Breast epithelium (tissue), 3 donors: Measurements from ENCODE around the gene QSOX2.

Source experiments
- POLR2A ChIP-seq: fragments of 450-650 bp; IDR thresholded peaks from one replicate; pipeline ENCODE4 v1.6.1; 2016; ENCODE audit warnings: antibody characterized with exemption, mild to moderate bottlenecking, moderate library complexity
- TF ChIP-seq, protein P1 (sequence below), 3 donors: fragments of 450-650 bp; IDR thresholded peaks; one replicate each; pipeline ENCODE4 v1.5.1; 2016 to 2017; ENCODE audit warnings: antibody characterized with exemption in 3 of 3, mild to moderate bottlenecking in 3 of 3, moderate library complexity in 3 of 3

DNA sequence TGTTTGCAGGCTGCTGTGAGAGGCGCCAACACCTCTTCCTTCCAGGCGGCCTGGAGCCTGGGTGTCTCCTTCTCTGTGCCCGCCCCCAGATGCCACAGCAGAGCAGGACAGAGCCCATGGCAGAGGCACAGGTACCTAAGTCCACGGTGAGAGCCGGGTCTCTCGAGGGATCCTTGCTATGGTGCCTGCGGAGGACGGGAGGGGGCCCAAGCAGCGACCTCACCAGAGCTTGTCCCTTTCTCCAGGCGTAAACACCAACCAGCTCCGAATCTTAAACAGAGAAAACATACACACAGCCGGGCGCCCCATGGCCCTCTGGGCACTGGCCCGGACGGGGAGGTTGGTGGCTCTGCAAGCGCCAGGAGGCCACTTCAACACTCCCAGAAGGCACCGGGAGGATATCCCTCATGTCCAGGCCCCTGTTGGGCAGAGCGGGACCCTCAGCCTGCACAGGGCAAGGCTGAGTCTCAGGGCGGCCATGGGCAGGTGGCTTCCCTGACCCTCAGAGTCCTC, 46.5 kb upstream of the QSOX2 start:
- TF ChIP-seq, protein P1, sequence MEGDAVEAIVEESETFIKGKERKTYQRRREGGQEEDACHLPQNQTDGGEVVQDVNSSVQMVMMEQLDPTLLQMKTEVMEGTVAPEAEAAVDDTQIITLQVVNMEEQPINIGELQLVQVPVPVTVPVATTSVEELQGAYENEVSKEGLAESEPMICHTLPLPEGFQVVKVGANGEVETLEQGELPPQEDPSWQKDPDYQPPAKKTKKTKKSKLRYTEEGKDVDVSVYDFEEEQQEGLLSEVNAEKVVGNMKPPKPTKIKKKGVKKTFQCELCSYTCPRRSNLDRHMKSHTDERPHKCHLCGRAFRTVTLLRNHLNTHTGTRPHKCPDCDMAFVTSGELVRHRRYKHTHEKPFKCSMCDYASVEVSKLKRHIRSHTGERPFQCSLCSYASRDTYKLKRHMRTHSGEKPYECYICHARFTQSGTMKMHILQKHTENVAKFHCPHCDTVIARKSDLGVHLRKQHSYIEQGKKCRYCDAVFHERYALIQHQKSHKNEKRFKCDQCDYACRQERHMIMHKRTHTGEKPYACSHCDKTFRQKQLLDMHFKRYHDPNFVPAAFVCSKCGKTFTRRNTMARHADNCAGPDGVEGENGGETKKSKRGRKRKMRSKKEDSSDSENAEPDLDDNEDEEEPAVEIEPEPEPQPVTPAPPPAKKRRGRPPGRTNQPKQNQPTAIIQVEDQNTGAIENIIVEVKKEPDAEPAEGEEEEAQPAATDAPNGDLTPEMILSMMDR (IDR thresholded peaks at IDR 0.05): no peak
- no peak for TF ChIP-seq POLR2A
